NB4 (cell line): Measurements from ENCODE around the gene RAVER2.

Experiments
- CTCF ChIP-seq: IDR thresholded peaks from one replicate; pipeline ENCODE4 v1.5.1; 2012; ENCODE audit warnings: low read depth, low read length
- MAX ChIP-seq: IDR thresholded peaks from 2 replicates; pipeline ENCODE4 v1.6.1; 2011; ENCODE audit warnings: low read depth, low read length
- MYC ChIP-seq: IDR thresholded peaks from 2 replicates; pipeline ENCODE4 v1.6.1; 2011; ENCODE audit warnings: low read depth, low read length
- POLR2A ChIP-seq: IDR thresholded peaks from 2 replicates; pipeline ENCODE4 v1.6.1; 2011; ENCODE audit warnings: mild to moderate bottlenecking; ENCODE audit not compliant: insufficient read length; ENCODE audit errors: extremely low read depth

GRCh38 chr1:64874666-64875065 lies 129.8 kb downstream of the RAVER2 start:
- TF ChIP-seq MAX, result no peak
- no peak for TF ChIP-seq CTCF
- TF ChIP-seq POLR2A, result no peak
- no peak for TF ChIP-seq MYC
